Measurements from ENCODE around the gene CRYZL1.

The CRYZL1 gene

DNA sequence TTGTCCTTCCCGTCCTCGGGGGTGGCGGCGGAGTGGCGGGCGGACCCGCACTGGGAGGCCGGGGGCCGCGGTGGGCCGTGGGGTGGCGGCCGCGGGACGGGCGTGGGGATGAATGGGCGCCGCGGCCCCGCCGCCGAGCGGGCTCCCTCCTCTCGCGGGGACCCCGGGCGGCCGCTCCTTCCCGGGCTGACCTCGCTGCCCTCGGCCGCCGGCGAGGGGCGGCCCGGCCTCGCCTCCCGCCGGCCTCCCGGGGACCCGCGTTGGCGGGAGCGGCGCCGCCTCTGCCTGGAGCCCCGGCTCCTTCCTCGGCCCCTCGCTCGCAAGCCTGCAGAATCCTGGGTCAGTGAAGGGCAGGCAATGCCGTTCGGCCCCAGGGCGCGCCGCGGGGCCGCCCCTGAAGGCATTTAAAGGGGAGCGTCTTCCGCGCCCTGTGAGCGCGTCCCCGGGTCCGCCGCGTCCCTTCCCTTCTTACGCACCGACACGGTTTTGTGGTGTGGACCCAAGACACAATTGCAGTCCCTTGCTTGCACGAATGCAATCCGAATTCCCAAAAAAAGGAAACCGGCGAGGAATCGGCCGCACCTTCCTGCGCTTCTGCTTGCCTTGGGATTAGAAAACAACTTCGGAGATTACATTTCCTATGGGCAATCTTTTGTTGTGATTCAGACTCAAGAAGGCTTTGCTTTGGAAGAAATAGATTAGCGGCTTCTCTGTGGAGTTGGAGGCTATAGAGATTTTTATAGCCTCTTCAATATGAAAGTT, 1.5 kb upstream of the CRYZL1 start:
- Histone ChIP-seq H4K20me1 (ENCODE audit: insufficient read depth, low read length) (no peaks in the 10 kb centered on the region), H3K4me2 (ENCODE audit: low read length) (peak overlapping the region; percentile 81), H3K9ac (ENCODE audit: low read length) (peak overlapping the region; percentile 54; the same call in 1 of the 2 replicates), H2AFZ (ENCODE audit: low read length) (no peak overlapping the region), H3K9me2 (ENCODE audit: low read depth, low read length) (no peaks in the 10 kb centered on the region), H3K27ac (ENCODE audit: low read depth, low read length, poor library complexity, severe bottlenecking) (no peak overlapping the region), H3F3A (ENCODE audit: insufficient read depth, low read length) (no peaks in the 10 kb centered on the region), H3K4me1 (ENCODE audit: insufficient read depth, low read length, severe bottlenecking) (peaks cover 13% of the 10 kb centered on the region), H3K36me3 (ENCODE audit: insufficient read depth, low read length) (no peaks in the 10 kb centered on the region), H3K79me2 (ENCODE audit: insufficient read depth, low read length) (peaks cover 10% of the 10 kb centered on the region; the same call in 1 of the 2 replicates), H3K27me3 (ENCODE audit: insufficient read depth, low read length) (no peaks in the 10 kb centered on the region), H3K4me3 (ENCODE audit: low read depth, low read length, poor library complexity, severe bottlenecking) (peak overlapping the region; percentile 72), H3K9me3 (ENCODE audit: low read length) (no peaks in the 10 kb centered on the region)
- TF ChIP-seq CTCF (IDR thresholded peaks at IDR 0.05; ENCODE audit: low read length) (no peak), EZH2 (IDR thresholded peaks at IDR 0.05; ENCODE audit: borderline replicate concordance, low read length) (no peak)

- peak within 1 kb of the TSS; percentile 82 for H3K4me2 ChIP-seq (ENCODE audit: low read length)
- H3K9me3 ChIP-seq (ENCODE audit: low read length), result no peaks in the 10 kb centered on the region
- H3K36me3 ChIP-seq (ENCODE audit: insufficient read depth, low read length), result no peaks in the 10 kb centered on the region
- no peaks in the 10 kb centered on the region for H3K27me3 ChIP-seq (ENCODE audit: insufficient read depth, low read length)
- no peaks in the 10 kb centered on the region for H3F3A ChIP-seq (ENCODE audit: insufficient read depth, low read length)
- peak within 1 kb of the TSS; percentile 73 for H3K9ac ChIP-seq (ENCODE audit: low read length)
- H2AFZ ChIP-seq (ENCODE audit: low read length), result peak within 1 kb of the TSS; percentile 84; the same call in 1 of the 2 replicates
- H3K4me1 ChIP-seq (ENCODE audit: insufficient read depth, low read length, severe bottlenecking), result peaks cover 13% of the 10 kb centered on the region
- no peaks in the 10 kb centered on the region for H3K9me2 ChIP-seq (ENCODE audit: low read depth, low read length)
- H3K27ac ChIP-seq (ENCODE audit: low read depth, low read length, poor library complexity, severe bottlenecking), result peak within 1 kb of the TSS; percentile 68
- H3K4me3 ChIP-seq (ENCODE audit: low read depth, low read length, poor library complexity, severe bottlenecking), result peak within 1 kb of the TSS; percentile 72
- TF ChIP-seq EZH2 (IDR thresholded peaks at IDR 0.05; ENCODE audit: borderline replicate concordance, low read length), result no peak
- no peak for TF ChIP-seq CTCF (IDR thresholded peaks at IDR 0.05; ENCODE audit: low read length)
- no peaks in the 10 kb centered on the region for H4K20me1 ChIP-seq (ENCODE audit: insufficient read depth, low read length)
- H3K79me2 ChIP-seq (ENCODE audit: insufficient read depth, low read length), result peaks cover 10% of the 10 kb centered on the region; the same call in 1 of the 2 replicates
Measured at GRCh38 chr21:33642027-33642895, 720 bp upstream of the CRYZL1 start, which contains the start of gene ITSN1. Gene ITSN1, plus strand, starts transcription at chr21:33642501. Its CDS starts 76,328 bp downstream, at chr21:33718829.

DNA sequence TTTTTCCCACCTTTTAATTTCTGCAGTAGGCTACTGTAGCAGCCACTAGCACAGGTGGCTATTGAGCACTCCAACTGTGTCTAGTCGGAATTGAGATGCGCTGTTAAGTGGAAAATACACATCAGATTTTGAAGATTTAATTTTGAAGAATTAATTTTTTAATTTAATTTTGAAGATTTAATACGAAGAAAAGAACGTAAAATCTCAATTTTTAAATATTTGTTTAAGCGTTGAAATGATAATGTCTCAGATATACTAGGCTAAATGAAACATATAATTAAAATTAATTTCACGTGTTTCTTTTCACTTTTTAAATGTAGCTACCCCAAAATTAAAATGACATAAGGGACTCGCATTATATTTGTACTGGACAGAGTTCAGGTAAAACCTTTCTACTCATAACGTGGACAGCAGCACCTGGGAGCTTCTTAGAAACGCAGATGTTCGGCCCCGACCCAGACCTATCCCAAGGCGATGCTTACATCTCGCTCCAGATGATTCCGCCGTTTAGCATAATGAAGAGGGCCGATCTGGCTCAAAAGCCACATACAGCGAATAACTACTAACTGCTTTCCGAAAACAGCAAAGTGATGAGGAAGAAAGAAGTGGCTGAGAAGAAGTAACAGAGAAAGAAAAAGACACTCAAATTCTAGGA, 717 bp downstream of the CRYZL1 start:
- H3K79me2 ChIP-seq (ENCODE audit: insufficient read depth, low read length), result peaks cover 10% of the 10 kb centered on the region; the same call in 1 of the 2 replicates
- H3K27ac ChIP-seq (ENCODE audit: low read depth, low read length, poor library complexity, severe bottlenecking), result peak overlapping the region; percentile 20
- H4K20me1 ChIP-seq (ENCODE audit: insufficient read depth, low read length), result no peaks in the 10 kb centered on the region

More for the DNA sequence above, 717 bp downstream of the CRYZL1 start:
- TF ChIP-seq CTCF (IDR thresholded peaks at IDR 0.05; ENCODE audit: low read length) (no peak), EZH2 (IDR thresholded peaks at IDR 0.05; ENCODE audit: borderline replicate concordance, low read length) (no peak)
- H3K9me2 ChIP-seq (ENCODE audit: low read depth, low read length), result no peaks in the 10 kb centered on the region
- no peaks in the 10 kb centered on the region for H3K36me3 ChIP-seq (ENCODE audit: insufficient read depth, low read length)
- peak overlapping the region; percentile 73 for H3K9ac ChIP-seq (ENCODE audit: low read length)
- H3F3A ChIP-seq (ENCODE audit: insufficient read depth, low read length), result no peaks in the 10 kb centered on the region
- H3K27me3 ChIP-seq (ENCODE audit: insufficient read depth, low read length), result no peaks in the 10 kb centered on the region
- H3K4me1 ChIP-seq (ENCODE audit: insufficient read depth, low read length, severe bottlenecking), result peaks cover 13% of the 10 kb centered on the region
- peak overlapping the region; percentile 82 for H3K4me2 ChIP-seq (ENCODE audit: low read length)
- H2AFZ ChIP-seq (ENCODE audit: low read length), result no peak overlapping the region
- no peaks in the 10 kb centered on the region for H3K9me3 ChIP-seq (ENCODE audit: low read length)
- peak overlapping the region; percentile 72 for H3K4me3 ChIP-seq (ENCODE audit: low read depth, low read length, poor library complexity, severe bottlenecking)

All from OCI-LY1 (cell line).